ENCODE measurements around the gene OTOR. TPM values are rescaled to one million over a fixed set of nuclear protein-coding genes. Genes with fewer than 3 reads are reported as not detected.

OTOR gene, protein sequence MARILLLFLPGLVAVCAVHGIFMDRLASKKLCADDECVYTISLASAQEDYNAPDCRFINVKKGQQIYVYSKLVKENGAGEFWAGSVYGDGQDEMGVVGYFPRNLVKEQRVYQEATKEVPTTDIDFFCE
- total RNA-seq, result not detected

DNA sequence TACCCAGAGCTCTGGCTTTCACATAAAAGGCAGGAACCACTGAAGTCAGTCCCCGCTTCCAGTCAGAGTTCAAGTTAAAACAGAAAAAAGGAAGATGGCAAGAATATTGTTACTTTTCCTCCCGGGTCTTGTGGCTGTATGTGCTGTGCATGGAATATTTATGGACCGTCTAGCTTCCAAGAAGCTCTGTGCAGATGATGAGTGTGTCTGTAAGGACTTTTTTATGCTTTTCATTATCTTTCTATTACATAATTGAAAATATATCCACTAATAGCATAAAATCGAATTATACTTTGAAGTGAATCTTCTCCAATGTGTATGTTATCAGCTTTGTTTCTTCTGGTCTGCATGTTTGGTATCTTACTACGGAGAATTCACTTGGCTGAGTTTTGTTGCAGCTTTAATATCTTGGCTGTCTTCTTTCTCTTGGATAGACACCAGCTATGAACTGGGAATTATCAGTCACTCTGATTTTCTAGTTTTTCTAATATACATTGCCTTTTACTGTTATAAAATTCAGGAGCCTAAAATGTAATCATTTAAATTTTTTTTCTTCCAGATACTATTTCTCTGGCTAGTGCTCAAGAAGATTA is at the start of gene OTOR:
TSS of gene OTOR (plus strand) at position 51 of the 593 bp plus-strand sequence. CDS start at position 95, 44 bp downstream.
- Mint-ChIP-seq H3K9me3 (no peaks in the 10 kb centered on the region), H3K27ac (no peak within 1 kb of the TSS), H3K36me3 (no peaks in the 10 kb centered on the region), H3K4me1 (peaks cover 4% of the 10 kb centered on the region), H3K4me3 (no peak within 1 kb of the TSS), H3K27me3 (peaks cover 17% of the 10 kb centered on the region)
- DNase-seq, result no peak

DNA sequence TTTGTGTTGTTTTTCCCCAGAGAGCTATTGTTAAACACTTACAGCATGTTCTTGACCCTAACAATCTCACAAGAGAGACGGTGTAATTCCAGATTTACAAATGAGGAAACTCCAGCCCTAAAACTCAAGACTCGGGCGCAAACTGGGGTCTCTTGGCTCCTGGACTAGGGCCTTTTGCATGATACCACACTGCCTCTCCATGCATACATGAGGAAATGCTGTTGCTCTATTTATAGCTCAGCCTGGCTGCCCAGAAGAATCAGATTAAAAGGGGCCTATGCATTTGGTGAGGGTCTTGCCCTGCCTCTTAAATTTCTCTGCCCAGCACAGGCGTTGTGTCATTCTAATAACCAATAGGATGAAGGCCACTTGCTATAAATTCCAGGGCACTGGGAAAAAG is 48.9 kb upstream of the OTOR start:
- no peak overlapping the region for H3K4me3 Mint-ChIP-seq
- H3K9me3 Mint-ChIP-seq, result no peaks in the 10 kb centered on the region
- H3K36me3 Mint-ChIP-seq, result no peaks in the 10 kb centered on the region
- H3K27ac Mint-ChIP-seq, result no peak overlapping the region
- H3K27me3 Mint-ChIP-seq, result peaks cover 16% of the 10 kb centered on the region
- no peaks in the 10 kb centered on the region for H3K4me1 Mint-ChIP-seq
- no peak for DNase-seq

DNA sequence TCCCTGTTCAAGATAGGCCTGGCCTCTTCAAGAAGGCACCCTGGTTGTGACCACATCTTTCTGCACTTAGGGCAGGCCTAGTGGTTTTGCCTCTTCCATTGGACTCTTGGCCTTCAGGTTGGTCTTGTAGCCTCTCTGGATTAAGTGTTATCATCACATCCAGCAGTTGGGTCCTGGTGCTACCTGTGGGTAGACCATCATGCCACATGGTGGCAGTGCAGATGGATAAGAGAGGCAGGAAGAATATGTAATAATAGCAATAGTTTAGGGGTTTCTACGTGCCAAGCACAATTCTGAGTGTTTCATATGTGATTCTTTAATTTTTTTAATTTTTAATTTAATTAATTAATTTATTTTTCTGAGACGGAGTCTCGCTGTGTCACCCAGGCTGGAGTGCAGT is 46.9 kb upstream of the OTOR start:
- H3K27me3 Mint-ChIP-seq, result peaks cover 26% of the 10 kb centered on the region
- no peak overlapping the region for H3K27ac Mint-ChIP-seq
- peak; percentile 9 for DNase-seq
- H3K4me3 Mint-ChIP-seq, result no peak overlapping the region
- H3K36me3 Mint-ChIP-seq, result peaks cover 3% of the 10 kb centered on the region
- H3K9me3 Mint-ChIP-seq, result peaks cover 3% of the 10 kb centered on the region
- H3K4me1 Mint-ChIP-seq, result no peaks in the 10 kb centered on the region

DNA sequence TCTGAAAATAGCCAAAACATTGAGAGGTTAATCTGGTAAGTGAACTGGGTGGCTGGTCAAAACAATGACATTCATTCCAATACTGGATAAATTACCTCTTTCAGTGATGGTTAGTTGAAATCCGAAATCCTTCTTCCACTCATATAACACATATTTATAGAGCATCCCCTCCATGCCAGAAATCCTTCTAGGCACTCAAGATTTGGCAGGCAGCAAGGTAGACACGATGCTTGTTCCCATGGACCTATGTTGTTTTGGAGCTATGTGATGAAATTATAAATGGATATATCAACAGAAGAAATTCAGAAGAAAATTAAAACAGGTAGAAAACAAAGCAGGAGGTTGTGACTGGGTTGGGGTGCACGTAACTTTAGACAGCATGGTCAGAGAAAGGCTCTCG is 44.6 kb upstream of the OTOR start:
- no peak for DNase-seq
- Mint-ChIP-seq H3K27me3 (peaks cover 24% of the 10 kb centered on the region), H3K4me1 (peaks cover 12% of the 10 kb centered on the region), H3K9me3 (peaks cover 3% of the 10 kb centered on the region), H3K36me3 (peaks cover 3% of the 10 kb centered on the region), H3K4me3 (no peak overlapping the region), H3K27ac (no peak overlapping the region)

DNA sequence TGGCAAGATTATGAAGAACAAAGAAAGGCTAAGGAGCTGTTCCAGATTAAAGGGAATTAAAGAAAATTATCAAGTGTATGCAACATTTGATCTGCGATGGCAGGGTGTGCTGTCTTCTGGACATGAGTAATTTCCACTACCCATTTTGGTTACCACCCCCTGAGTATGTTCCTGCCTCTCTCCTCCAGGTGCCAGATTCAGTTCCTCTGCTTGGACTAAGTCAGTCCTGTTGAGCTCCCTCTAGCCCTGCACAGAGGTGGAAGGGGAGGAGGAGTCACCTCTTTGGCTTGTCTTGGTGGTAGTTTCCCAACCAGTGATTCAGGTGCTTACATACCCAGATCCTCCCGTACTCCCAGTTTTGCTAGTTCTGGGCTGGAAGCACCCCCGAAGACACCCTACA is 40.5 kb upstream of the OTOR start:
- no peak overlapping the region for H3K4me3 Mint-ChIP-seq
- H3K36me3 Mint-ChIP-seq, result peaks cover 3% of the 10 kb centered on the region
- peaks cover 43% of the 10 kb centered on the region for H3K27me3 Mint-ChIP-seq
- no peak for DNase-seq
- peaks cover 25% of the 10 kb centered on the region for H3K4me1 Mint-ChIP-seq
- peaks cover 3% of the 10 kb centered on the region for H3K9me3 Mint-ChIP-seq
- H3K27ac Mint-ChIP-seq, result no peak overlapping the region

DNA sequence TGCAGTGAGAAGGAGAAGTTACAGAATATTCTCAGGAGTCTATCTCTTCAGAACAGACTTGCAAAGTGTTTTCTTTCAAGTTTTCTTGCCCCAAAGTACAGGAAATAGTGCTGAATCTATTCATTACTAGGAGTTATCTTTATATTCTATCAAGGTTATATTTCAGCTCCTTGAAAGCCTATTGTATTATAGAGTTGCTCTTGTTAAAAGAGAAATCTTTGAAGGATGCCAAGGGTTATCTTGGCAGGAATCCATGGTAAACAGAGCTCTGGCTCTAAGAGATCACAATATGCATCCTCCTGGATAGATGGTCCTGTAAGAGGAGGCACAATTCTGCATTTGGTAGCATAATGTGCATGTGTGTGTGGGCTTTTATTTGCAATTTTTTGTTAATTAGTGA is 39.6 kb upstream of the OTOR start:
- no peak for DNase-seq
- H3K36me3 Mint-ChIP-seq, result peaks cover 3% of the 10 kb centered on the region
- peaks cover 41% of the 10 kb centered on the region for H3K27me3 Mint-ChIP-seq
- H3K4me3 Mint-ChIP-seq, result no peak overlapping the region
- H3K9me3 Mint-ChIP-seq, result peaks cover 3% of the 10 kb centered on the region
- H3K27ac Mint-ChIP-seq, result no peak overlapping the region
- H3K4me1 Mint-ChIP-seq, result peaks cover 25% of the 10 kb centered on the region

DNA sequence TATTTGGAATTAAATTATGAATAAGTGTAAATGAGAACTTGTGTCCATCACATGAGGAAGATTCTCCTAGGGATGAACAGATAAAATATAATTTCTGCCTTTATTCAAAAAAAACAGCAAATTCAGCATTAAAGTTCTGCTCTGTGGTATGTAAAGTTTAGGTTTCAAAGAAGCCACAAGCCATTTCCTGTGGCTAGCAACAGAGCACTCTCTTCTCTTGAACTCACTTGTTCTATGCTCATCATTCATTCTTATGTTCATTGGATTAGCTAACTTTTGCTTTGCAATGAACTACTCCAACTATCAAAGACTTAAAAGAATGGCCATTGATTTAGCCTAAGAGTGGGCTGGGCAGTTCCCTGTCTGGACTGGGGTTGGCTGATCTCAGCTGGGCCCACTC is 39.1 kb upstream of the OTOR start:
- peaks cover 3% of the 10 kb centered on the region for H3K9me3 Mint-ChIP-seq
- H3K4me1 Mint-ChIP-seq, result peaks cover 25% of the 10 kb centered on the region
- H3K4me3 Mint-ChIP-seq, result no peak overlapping the region
- H3K36me3 Mint-ChIP-seq, result peaks cover 3% of the 10 kb centered on the region
- peaks cover 38% of the 10 kb centered on the region for H3K27me3 Mint-ChIP-seq
- H3K27ac Mint-ChIP-seq, result no peak overlapping the region
- DNase-seq, result no peak

DNA sequence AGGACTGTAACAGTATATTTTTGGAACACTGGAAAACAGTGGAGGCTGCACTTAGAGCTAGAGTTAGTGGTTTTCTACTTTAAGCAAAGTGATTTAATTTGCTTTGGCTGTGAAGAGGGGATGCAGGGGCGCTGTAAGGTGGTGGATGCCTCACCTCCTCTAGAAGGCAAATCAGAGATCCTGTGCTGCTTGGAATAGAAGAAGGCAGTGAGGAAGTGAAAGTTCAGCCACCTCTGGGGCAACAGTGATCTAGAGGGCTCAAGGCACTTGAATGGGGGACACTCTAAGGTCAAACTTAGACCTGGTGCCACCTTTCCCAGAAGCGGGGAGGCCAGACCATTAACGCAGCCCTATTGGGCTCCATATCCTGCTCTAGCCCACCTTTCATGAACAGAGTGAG is 37.4 kb upstream of the OTOR start:
- no peak overlapping the region for H3K4me3 Mint-ChIP-seq
- H3K4me1 Mint-ChIP-seq, result peaks cover 25% of the 10 kb centered on the region
- H3K9me3 Mint-ChIP-seq, result no peaks in the 10 kb centered on the region
- no peaks in the 10 kb centered on the region for H3K36me3 Mint-ChIP-seq
- DNase-seq, result no peak
- peaks cover 40% of the 10 kb centered on the region for H3K27me3 Mint-ChIP-seq
- H3K27ac Mint-ChIP-seq, result no peak overlapping the region

DNA sequence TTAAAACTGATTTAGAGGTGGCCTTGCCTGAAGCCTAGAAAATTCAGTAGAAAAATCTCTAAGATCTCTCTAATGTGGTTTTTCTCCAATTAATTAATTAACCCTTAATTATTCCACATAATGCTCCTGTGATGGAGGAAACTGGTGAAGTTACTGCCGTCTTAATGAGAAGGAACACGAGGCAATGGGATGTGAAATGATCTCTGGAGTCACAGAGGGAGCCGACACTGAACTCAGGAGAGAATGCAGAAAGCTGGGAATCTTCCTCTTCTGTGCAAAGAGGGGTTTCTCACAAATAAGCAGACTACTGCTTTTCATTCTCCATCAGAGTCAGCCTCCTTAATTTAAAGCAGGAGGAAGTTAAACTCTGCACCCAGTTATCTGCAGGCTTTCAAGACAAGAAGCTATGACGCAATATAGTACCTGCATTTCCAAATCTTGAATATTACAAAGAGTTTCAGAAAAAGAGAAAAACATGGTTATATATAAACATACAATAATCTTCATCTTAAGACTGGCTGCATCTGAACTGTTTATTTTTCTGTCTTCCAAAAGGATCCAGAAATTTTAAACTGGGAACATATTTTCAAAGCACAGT is 36.4 kb upstream of the OTOR start:
- peaks cover 25% of the 10 kb centered on the region for H3K4me1 Mint-ChIP-seq
- no peak overlapping the region for H3K4me3 Mint-ChIP-seq
- H3K36me3 Mint-ChIP-seq, result no peaks in the 10 kb centered on the region
- H3K9me3 Mint-ChIP-seq, result no peaks in the 10 kb centered on the region
- H3K27ac Mint-ChIP-seq, result no peak overlapping the region
- DNase-seq, result no peak
- peaks cover 41% of the 10 kb centered on the region for H3K27me3 Mint-ChIP-seq

DNA sequence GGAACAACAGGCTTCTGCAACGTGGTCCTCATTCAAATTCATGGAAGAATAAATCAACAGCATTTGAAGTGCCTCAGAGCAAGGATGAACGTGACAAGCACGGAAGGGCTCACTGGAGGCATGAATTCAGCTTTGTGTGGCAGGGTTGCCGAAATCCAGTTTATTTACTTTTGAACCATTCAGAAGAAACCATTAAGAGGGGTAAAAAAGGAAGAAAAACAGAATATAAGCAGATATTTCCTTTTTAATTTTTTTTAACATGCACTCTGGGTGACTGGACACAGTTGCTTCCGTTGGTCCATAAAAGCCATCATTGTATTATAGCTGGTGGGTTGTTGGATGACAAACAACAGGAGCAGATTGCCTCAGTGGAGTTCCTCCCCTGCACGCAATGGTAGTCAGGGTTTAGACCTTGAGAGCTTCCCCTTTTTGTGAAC is 35.6 kb upstream of the OTOR start:
- Mint-ChIP-seq H3K9me3 (no peaks in the 10 kb centered on the region), H3K27me3 (peaks cover 38% of the 10 kb centered on the region), H3K4me3 (no peak overlapping the region), H3K36me3 (no peaks in the 10 kb centered on the region), H3K27ac (no peak overlapping the region), H3K4me1 (peaks cover 23% of the 10 kb centered on the region)
- no peak for DNase-seq

DNA sequence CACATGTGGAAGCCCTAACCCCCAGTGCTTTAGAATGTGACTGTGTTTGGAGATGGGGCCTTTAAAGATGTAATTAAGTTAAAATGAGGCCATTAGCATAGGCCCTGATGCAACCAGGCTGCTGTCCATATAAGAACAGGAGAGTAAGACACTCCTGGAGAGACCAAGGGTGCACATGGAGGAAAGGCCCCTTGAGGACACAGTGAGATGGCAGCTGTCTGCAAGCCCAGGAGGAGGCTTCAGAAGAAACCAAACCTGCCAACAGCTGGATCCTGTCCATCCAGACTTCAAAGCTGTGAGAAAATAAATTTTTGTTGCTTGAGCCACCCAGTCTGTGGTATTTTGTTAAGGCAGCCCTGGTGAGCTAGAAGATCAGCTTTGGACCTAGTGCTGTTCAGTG is 35.1 kb upstream of the OTOR start:
- Mint-ChIP-seq H3K36me3 (no peaks in the 10 kb centered on the region), H3K4me1 (peaks cover 18% of the 10 kb centered on the region), H3K9me3 (no peaks in the 10 kb centered on the region), H3K27ac (no peak overlapping the region), H3K27me3 (peaks cover 38% of the 10 kb centered on the region), H3K4me3 (no peak overlapping the region)
- DNase-seq, result no peak

DNA sequence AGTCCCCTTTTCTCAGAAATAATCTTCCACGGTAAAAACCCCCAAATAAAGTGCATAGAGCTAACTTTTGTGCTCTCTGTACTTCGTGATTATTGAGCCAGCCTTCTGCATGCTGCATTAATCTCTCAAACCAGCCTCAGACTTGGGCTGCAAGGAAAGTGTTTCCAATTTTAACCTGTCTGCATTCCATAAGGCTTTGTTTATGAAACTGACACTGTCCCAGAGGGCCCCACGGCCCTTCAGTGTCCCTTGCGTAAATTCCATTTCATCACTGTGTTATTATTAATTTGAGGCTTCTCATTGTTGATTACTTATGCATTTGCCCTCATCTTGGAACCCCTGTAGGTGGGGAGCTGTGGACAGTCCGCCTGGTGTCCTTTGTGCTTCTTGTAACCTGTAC is 33.9 kb upstream of the OTOR start:
- H3K27me3 Mint-ChIP-seq, result peaks cover 44% of the 10 kb centered on the region
- no peaks in the 10 kb centered on the region for H3K9me3 Mint-ChIP-seq
- DNase-seq, result no peak
- H3K36me3 Mint-ChIP-seq, result no peaks in the 10 kb centered on the region
- no peak overlapping the region for H3K4me3 Mint-ChIP-seq
- H3K4me1 Mint-ChIP-seq, result peaks cover 6% of the 10 kb centered on the region
- no peak overlapping the region for H3K27ac Mint-ChIP-seq

DNA sequence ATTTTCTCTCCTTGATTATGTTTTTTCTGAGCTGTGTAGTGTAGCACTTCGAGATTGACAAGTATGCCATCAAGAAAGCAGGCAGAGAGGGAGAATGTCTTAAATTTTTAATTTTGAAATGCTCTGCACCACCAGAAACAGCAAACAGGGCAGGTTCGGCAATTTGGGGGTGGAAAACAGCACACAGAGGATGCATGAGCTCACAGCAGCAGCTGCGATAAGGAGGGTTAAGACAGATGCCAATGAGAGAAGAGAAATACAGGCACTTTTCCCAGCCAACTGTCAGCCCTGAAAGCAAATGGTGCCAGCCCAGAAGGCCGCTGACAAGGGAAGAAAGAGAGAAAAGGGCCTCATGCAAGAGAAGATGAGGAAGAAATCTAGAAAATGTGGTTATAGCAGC is 33.4 kb upstream of the OTOR start:
- Mint-ChIP-seq H3K36me3 (no peaks in the 10 kb centered on the region), H3K4me3 (no peak overlapping the region), H3K27me3 (peaks cover 44% of the 10 kb centered on the region), H3K9me3 (no peaks in the 10 kb centered on the region), H3K27ac (no peak overlapping the region), H3K4me1 (peaks cover under 1% of the 10 kb centered on the region)
- no peak for DNase-seq

DNA sequence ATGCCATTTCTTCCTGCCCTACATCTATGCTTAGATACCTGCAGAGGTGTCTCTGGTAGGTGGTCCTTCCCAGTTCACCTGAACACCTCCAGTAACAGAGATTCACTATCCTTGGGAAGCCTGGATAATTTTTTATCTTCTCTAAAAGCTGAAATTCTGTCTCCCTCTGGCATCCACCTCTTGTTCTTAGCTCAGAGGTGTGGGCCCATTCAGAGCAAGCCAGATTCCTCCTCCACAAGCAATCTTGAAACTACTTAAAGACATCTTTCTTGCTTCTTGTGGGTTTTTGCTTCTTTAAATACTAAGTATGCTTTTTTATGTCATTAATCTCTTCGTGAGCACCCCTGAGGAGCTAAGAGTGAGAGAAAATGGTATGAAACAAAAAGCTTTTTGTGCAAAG is 28.7 kb upstream of the OTOR start:
- Mint-ChIP-seq H3K36me3 (no peaks in the 10 kb centered on the region), H3K27me3 (peaks cover 39% of the 10 kb centered on the region), H3K4me1 (no peaks in the 10 kb centered on the region), H3K27ac (no peak overlapping the region), H3K4me3 (no peak overlapping the region), H3K9me3 (no peaks in the 10 kb centered on the region)
- DNase-seq, result no peak

DNA sequence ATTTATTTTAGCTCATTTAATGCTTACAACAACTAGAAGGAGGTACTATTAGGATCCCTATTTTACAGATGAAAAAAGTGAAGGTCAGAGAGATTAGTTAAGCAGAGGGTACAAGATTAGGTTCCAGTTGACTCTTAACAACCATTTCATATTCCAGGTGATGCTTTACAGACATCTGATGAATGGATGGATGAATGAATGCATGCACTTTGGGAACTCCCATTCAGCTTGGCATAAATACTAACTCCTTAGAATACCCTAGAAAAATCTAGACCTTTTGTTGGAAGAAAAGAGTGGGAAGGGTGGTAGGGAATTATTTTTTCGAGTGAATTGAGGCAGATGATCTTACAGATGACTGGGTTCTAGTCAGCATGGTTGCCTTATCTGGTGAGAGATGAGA is 19.1 kb upstream of the OTOR start:
- Mint-ChIP-seq H3K4me3 (peak overlapping the region; percentile 99), H3K4me1 (peaks cover 31% of the 10 kb centered on the region), H3K36me3 (peaks cover 40% of the 10 kb centered on the region), H3K27me3 (peaks cover 24% of the 10 kb centered on the region), H3K27ac (peak overlapping the region; percentile 99), H3K9me3 (peaks cover 6% of the 10 kb centered on the region)
- no peak for DNase-seq

Data from activated naive CD8-positive, alpha-beta T cell treated with anti-CD3 and anti-CD28 coated beads for 36 hours (primary cell).